Measurements from ENCODE around the gene COMT. TPM values are rescaled to one million over a fixed set of nuclear protein-coding genes. Genes with fewer than 3 reads are reported as not detected.

COMT gene
- total and polyA plus RNA-seq, 2 of the 4 experiments (the other 2 are of a cell fraction): 202 to 347 TPM

DNA sequence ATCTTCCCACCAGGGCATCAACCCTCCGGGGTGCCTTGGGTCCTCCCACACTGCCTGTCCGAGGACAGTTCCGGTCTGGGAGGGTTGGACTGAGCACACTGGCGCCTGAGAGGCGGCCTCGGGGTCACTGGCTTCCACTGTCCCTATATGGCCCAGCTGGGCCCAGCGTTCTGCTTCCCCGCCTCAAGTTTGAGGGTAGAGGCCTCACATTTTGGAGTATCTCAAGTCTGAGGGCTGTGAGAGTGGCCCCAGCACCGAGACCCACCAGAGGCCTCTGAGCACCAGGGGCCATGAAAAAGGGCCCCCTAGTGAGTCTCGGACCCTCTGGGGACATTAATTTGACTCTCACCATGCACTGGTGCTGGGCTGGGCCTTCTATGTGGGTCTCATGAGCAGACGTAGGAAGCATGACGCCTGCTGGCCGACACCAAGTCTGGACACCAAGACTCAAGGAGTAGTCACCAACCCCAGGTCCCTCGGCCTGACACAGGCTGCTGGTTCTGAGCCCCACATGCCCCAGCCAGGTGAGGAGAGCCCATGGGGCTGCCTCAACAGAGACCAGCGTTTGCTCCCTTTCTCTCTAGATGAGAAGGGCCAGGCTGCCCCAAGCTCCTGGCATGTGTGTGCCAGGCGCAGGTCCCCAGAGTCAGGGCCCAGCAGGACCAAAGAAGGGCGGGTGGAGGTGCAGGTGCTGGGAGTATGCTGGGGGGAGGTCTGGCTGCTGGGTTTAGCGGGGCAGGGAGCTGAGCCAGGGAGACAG lies 47.6 kb downstream of the COMT start:
- Histone ChIP-seq H3K14ac (replicated peaks; ENCODE audit: low read depth, low read length) (no peak overlapping the region), H3K9me3 (ENCODE audit: control insufficient read depth, insufficient read depth, low read length) (no peaks in the 10 kb centered on the region), H3K56ac (ENCODE audit: extremely low read depth, insufficient read depth, low read length) (no peak overlapping the region), H3K9ac (ENCODE audit: low read depth, low read length) (no peak overlapping the region), H2AK5ac (ENCODE audit: low read depth, low read length) (no peak overlapping the region), H2BK5ac (ENCODE audit: low read depth, low read length, poor library complexity, severe bottlenecking) (no peak overlapping the region), H2AK9ac (replicated peaks; ENCODE audit: low read depth, low read length, poor library complexity) (no peak overlapping the region), H4K8ac (ENCODE audit: low read depth in 2 of 2, low read length in 2 of 2) (no peak overlapping the region), H3K36me3 (ENCODE audit: control insufficient read depth, insufficient read depth, low read length) (no peaks in the 10 kb centered on the region), H2AFZ (replicated peaks; ENCODE audit: low read length, poor library complexity) (no peak overlapping the region), H3K4me1 (ENCODE audit: control insufficient read depth, insufficient read depth, low read length) (peaks cover 16% of the 10 kb centered on the region), H3K4me3 (ENCODE audit: insufficient read depth, low read depth, low read length) (no peak overlapping the region), H3K27ac (ENCODE audit: insufficient read depth, low read length) (no peak overlapping the region), H3K9me1 (ENCODE audit: insufficient read depth, low read length) (peaks cover 17% of the 10 kb centered on the region), H3K23ac (ENCODE audit: low read depth, low read length) (no peak overlapping the region), H3K79me1 (ENCODE audit: low read depth in 1 of 2, low read length in 2 of 2) (peaks cover 4 to 22% of the 10 kb centered on the region in 2 experiments; a peak in 2 of 4 replicates), H3K4ac (ENCODE audit: low read depth, low read length) (no peak overlapping the region), H2BK20ac (ENCODE audit: low read depth, low read length) (no peak overlapping the region), H4K5ac (ENCODE audit: low read depth, low read length) (no peak overlapping the region), H4K20me1 (ENCODE audit: insufficient read depth, low read length) (peaks cover 18% of the 10 kb centered on the region; the same call in 1 of the 2 replicates), H3K27me3 (ENCODE audit: control insufficient read depth, insufficient read depth, low read length) (no peaks in the 10 kb centered on the region), H4K91ac (ENCODE audit: insufficient read depth, low read depth, low read length) (no peak overlapping the region), H3K18ac (ENCODE audit: low read depth, low read length) (no peak overlapping the region), H2BK120ac (ENCODE audit: low read depth, low read length) (no peak overlapping the region), H3K4me2 (ENCODE audit: low read depth, low read length) (no peak overlapping the region), H2BK15ac (ENCODE audit: low read depth, low read length) (no peak overlapping the region)
- in situ Hi-C loops (cut with MboI; ENCODE audit: low sequenced_read_pairs): no loop called here
- intact Hi-C loops (cut with micrococcal nuclease): no loop called here
- no TSS peak for BruUV-seq (replicated peaks)
- POLR2A ChIA-PET (ENCODE audit: unreplicated experiment): no interaction called here
- ATAC-seq (ENCODE audit: low read depth) (no peak), DNase-seq (no peak)
- dilution Hi-C loops (cut with HindIII; ENCODE audit: low sequenced_read_pairs, unreplicated experiment): no loop called here
- CTCF ChIA-PET: interaction anchor here (1.3 kb wide), 1 partner anchor 24 kb away, joined by 3 read pairs; no protein-coding TSS in a partner anchor
- TF ChIP-seq RCOR1 (IDR thresholded peaks at IDR 0.05; ENCODE audit: insufficient replicate concordance, low read length): no peak
- TF ChIP-seq NFE2L2 (IDR thresholded peaks at IDR 0.05; ENCODE audit: low read depth, low read length): no peak
- TF ChIP-seq SMC3 (IDR thresholded peaks at IDR 0.05; ENCODE audit: low read depth, low read length): no peak
- no peak for TF ChIP-seq MAZ (IDR thresholded peaks at IDR 0.05; ENCODE audit: borderline replicate concordance, low read depth, low read length)
- TF ChIP-seq FOS (IDR thresholded peaks at IDR 0.05; ENCODE audit: low read depth, low read length): no peak
- TF ChIP-seq, protein P1, sequence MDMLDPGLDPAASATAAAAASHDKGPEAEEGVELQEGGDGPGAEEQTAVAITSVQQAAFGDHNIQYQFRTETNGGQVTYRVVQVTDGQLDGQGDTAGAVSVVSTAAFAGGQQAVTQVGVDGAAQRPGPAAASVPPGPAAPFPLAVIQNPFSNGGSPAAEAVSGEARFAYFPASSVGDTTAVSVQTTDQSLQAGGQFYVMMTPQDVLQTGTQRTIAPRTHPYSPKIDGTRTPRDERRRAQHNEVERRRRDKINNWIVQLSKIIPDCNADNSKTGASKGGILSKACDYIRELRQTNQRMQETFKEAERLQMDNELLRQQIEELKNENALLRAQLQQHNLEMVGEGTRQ (IDR thresholded peaks at IDR 0.05; ENCODE audit: low read depth, low read length): no peak
- TF ChIP-seq RFX5 (IDR thresholded peaks at IDR 0.05; ENCODE audit: low read depth, low read length): no peak
- no peak for TF ChIP-seq CEBPB (IDR thresholded peaks at IDR 0.05; ENCODE audit: low read depth, low read length)
- WGBS, 2 experiments (ENCODE audit: extremely low coverage in 2 of 2, insufficient read length in 1 of 2): 69% methylated on average over 8 of the region's 18 CpGs; no CpG with 5 or more reads in 1 of the 2 experiments
